Activated CD8-positive, alpha-beta memory T cell treated with anti-CD3 and anti-CD28 coated beads for 48 hours (primary cell): ENCODE data around the gene THRB.
"Not testable (repeated sequence)": the region's sequence is repeated elsewhere in the genome, so short reads cannot be mapped to it uniquely, and the experiment has no call there.

Source experiments
- DNase-seq, 3 experiments: peaks; one replicate each; pipeline ENCODE4 v3.0.0-alpha.2; 2020; ENCODE audit warnings: low read depth in 2 of 3, low spot score in 2 of 3

The THRB gene

DNA sequence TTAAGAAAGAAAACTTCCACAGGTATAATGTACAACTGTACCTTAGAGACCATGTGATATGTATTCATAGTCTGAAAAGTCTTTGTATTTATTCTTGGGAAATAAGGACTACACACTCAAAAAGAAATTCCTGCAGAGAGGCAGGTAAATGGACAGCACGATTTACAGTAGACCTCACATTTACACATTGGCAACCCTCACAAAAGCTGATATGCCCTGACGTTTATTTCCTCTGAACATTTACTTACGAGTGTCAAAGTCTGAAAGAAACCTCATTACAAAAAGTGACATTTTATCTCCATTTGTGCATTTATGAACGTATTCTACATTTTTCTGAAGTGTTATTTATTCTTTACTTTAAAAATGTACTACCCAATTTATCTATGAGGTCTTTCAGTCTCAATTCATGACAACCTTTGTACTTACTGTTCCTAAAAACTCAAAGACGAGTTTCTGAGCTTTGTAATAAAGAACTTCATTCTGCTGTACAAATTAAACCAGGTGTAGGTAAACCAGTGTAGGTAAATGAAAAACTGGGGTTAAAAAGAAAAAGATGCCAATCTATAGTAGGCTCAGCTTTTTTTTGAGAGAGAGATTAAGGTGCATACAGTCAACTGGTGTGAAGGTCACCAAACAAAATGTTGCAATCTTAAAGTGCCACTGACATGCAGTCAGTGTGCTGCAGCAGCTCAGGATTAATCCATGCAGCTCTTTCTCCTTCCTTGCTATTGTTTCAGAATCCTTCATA, 44.3 kb downstream of the THRB start:
- no peak for DNase-seq

DNA sequence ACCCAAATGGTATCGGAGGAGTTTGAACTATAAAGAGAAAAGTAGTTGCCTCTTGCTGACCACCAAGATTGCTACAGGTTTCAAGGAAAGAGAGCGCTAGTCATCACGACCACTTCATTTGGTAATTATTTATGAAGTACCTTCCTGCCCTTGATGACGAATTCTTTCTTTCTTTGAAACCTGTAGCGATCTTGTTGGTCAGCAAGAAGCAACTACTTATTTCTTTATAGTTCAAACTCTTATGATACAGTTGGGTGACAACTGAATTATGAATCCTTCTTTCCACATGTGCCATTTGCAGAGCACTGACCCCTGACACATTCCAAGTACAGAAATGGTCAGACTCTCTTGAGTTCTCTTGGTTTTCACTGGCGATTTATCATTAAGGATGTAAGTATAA, 46.8 kb downstream of the THRB start:
- DNase-seq, result no peak

DNA sequence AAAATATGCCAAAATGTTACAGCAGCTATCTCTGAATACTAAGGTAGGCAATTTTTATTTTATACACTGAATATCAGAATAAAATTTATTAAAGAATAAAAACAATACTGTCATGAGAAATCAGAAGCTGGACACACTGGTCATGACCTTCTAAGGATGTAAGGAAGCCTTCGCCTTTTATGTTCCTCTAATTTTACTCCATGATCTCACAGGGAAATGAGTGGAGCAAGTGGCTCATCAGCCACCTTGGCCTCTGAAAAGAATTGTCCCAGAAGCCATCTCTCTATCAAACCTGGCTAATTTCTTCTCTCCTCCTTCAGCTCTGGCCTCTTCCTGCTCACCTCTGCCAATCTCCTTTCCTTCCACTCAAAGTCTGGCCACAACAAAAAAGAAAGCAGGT, 48.6 kb downstream of the THRB start:
- no peak for DNase-seq

DNA sequence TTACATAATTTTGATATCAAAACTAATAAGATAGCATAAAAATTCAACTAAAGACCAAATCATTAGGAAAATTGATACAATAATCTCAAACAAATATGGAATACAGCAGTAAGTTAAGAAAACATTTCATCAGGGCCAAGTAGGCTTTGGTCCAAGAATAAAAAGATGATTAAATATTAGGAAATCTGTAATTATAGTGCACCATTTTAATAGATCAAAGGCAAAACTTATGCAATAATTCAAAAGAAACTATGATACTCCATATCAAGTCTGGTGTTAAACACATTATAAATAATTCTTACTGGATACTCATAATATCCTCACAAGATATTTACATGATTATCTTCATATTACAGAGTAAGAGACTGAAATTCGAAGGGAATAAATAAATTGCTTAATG, 51.2 kb downstream of the THRB start:
- DNase-seq, result no peak

DNA sequence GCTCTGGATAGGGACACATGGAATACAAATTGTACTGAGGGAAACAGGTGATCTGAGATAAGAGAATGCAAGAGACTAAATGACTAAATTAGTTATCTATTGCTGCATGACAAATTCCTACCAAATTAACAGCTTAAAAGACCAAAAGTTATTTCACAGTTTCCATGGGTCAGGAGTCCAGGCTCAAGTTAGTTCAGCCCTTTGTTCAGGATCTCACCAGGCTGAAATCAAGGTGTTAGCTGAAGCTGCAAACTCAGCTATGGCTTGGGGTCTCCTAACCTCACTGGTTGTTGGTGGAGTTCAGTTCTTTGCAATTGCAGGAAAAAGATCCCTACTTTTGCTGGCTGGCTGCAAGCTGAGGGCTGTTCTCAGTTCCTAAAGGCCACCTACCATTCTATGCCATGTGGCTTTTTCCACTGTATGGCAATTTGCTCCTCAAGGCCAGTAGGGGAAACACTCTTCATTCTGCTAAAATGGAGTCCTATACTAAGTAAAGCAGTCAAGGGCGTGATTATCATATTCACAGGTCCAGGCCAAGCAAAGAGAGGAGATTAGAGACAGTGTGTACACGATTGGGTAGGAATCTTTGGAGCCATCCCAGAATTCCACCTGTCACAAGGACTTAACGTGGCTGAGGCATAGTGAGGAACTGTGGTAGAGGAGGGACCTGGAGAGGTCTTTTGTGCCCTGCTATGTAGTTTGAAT, 53.7 kb downstream of the THRB start:
- no peak for DNase-seq

DNA sequence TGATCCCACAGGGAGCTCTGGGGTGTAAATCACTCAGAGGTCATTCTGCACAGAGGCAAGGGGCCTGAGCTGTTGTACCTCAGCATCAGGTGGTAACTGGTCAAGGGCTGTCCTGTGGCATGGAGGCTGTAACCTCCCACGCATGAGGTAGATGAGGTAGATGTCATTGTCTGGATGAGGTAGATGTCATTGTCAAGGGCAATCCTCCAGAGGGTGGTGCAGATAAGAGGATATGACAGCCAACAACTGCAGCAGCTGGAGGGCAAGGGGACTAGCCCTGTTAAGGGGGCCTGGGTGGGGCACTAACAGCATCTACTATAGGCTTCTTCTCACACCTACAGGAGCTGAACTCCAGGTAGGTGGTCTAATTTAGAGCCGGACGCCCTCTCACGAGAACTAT, 55.6 kb downstream of the THRB start:
- no peak for DNase-seq

DNA sequence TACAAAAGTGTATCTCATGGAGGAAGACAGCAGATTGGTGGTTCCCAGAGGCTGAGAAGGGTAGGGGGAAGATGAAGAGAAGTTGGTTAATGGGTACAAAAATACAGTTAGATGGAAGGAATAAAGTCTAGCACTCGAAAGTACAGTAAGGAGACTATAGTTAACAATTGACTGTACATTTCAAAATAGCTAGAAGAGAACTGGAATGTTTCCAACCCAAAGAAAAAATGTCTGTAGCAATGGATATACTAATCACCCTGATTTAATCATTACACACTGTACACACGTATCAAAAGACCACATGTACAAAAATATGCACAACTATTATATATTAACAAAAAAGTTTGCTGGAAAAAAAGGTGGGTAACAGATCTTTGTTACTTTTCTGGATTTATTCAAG, 57.3 kb downstream of the THRB start:
- DNase-seq, result no peak

DNA sequence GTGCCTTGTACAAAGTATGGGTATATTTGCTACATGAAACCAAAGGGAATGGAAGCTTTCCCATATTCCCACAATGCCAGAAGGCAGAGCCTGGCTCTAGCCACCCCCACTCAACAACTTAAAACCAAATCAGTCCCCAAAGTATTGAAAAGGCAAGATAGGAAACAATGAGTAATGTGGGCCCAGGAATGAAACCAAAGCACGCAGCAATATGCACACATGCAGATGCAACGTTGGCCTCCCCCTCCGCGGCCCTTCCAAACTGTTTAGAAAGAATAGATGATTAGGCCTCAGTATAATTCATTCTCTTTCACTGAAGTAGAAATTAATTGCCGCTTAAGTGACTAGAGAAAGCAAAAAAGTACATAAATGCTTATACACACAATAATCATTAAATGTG, 59.1 kb downstream of the THRB start:
- DNase-seq, result no peak

DNA sequence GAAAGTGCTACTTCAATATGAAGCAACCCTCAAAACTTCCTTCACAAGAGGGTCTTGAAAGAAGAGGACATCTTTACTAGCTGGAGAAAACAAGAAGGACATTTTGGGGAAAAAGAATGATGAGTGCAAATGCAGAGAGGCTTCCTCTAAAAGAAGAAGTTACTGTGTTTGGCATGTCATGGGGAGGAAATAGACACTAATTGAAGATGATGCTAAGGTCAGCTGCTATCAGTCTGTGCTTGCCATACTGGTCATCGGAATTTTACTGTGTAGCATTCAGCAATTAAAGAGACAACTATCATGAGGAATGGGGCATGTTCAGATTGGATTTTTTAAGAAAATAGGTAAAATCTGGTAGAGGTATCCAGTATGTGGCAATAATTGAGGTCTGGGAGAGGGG, 60.0 kb downstream of the THRB start:
- no peak for DNase-seq

DNA sequence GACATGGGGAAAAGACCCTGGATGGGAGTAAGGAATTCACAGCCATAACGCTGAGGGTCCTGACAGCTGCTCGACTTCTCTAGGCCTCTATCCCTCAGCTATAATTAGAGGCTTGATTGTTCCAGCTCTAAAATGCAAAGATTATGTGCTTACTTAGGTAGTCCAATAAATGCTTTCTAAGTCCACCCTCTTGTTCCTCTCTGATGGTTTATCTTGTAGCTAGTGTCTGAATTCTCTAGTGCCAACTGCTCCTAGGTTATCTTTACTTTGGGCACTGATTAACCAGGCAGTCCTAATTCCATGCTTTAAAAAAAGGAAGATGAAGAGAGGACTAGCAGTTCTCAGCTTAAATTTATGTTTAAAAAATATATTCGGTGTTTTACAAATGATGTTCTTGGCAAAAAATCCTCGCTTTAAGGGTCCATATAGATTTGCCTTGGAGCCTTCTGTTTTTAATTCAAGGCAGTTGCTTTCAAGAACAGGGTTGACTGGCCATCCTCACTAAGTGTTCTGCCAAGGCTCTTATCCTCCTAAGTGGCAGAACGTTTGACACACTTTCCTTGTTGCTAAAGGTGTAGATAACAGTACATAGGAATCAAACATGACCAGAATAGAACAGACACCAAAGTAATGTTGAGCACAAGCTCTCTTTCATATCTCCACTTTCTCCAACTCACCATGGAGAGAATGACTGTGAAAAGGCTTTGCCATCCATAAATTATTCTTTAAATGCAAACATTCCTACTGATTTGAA, 60.6 kb downstream of the THRB start:
- no peak for DNase-seq

DNA sequence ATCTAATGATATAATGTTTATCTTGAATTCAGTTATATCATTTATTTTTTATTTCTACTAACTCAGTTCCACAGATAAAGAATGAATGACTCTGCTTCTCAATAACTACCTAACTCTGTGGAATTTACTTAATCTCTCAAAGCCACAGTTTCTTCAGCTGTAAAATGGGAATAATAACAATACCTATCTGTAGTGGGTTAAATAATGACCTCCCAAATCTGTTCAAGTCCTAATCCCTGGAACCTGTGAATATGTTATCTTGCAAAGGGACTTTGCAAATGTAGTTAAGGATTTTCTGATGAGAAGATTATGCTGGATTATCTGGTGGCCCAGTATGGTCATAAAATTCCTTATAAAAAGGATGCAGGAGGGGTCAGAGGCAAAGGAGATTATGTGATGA, 61.7 kb downstream of the THRB start:
- DNase-seq, result no peak

DNA sequence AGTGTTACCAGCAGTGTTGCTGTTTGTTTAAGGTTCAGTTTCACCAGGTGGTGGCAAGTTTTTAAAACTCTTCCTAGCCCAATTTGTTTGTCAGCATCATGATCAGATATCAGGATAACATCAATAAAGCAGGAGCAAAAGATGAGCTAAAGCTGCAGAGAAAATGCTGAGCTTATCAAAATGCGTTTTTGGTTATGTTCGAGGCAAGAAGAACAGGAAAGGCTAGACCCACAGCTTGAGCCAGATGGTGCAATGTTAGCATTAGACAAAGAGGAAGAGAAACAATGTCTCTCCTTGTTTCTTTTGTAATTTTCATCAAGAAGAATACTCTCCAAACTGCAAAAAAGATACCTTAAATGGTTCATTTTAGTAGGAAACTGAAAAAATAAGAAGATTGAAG, 66.2 kb downstream of the THRB start:
- DNase-seq, result no peak

DNA sequence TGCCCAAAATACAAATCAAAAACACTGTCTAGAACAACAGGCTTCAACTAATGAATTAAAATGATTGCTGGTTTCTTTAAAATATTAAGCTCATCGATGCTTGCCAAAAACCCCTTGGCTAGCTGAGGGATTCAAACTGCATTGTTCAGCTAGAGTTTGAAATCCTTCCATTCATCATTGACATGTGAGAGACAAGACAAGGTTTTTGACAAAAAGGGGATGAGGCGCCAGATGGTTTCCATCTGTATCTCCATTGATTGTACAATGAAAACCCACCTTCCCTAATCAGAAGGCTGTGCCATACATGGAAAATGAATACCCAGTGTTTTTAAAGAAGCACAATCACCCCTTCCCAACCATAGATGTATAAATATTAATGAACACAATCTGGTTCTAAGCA, 67.8 kb downstream of the THRB start:
- no peak for DNase-seq

DNA sequence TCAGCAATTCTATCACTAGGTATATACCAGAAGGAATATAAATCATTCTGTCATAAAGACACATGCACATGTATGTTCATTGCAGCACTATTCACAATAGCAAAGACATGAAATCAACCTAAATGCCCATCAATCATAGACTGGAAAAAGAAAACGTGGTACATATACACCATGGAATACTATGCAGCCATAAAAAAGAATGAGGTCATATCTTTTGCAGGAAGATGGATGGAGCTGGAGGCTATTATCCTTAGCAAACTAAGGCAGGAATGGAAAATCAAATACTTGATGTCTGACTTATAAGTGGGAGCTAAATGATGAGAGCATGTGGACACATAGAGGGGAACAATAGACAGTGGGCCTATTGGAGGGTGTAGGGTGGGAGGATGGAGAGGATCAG, 73.8 kb downstream of the THRB start:
- DNase-seq, result not testable (repeated sequence)

DNA sequence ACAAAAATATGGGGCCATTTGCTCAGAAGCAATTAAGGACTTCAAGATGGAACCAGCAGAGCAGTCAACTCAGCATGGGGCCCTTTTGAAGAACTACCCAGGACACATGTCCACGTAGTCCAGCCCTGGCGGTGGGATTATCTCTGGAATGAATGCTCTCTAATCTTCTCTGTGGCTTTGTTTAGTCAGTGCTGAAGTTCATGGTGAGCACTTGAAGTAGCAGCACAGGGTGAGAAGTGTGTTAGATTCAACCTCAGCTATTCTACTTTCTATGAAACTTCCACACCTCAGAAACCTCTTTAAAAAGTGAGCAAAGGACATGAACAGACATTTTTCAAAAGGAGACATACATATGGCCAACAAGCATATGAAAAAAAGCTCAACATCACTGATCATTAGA, 74.4 kb downstream of the THRB start:
- DNase-seq, result no peak

DNA sequence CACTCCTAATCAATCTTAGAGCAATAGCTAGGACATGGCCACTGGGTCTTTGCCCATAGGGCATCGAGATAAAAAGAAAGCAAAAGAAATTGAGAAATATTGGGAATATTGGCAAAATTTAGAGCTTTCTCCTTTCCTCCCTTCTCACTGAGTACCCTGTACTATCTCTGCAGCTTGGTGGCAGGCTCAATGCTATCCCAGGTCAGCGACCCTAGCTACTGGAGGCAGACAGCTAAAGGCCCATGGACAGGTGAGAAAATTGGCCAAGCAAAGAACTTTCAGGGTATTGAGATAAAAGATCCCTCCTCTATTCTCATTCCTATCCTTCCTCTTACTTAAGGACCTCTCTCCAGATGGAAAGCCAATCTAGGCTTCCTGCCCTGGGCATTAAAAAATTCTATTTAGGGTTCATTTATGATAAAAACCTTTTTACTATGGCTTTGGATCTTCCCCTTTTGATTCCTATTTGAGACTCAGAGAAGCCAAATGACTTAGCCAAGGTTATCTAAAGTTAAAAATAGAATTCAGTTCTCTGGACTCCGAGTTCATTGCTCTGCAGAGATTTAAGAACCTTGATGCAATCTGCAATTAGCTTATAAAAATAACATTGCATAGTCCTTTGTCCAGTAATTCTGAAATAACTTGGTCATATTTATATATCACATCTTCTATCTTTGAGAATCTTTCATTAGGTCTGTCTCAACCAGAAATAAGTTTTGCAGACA, 75.4 kb downstream of the THRB start:
- no peak for DNase-seq

DNA sequence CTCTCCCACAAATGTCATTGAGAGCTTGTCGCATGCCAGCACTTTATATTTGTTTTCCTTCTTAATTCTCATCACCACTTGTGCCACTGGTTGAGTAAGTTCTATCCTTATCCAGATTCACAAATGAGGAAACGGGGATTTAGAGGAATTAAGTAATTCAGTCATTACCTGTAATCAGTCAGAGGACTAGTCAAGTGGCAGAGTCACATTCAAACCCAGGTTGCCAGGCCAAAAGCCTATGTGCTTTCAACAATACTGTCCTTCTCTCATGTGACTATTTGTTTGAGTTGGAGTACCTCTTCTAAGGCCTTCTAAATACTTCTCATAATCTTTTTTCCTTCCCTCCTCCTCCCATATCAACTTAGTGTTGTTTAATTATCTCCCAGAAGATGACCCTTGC, 76.9 kb downstream of the THRB start:
- DNase-seq, result no peak

DNA sequence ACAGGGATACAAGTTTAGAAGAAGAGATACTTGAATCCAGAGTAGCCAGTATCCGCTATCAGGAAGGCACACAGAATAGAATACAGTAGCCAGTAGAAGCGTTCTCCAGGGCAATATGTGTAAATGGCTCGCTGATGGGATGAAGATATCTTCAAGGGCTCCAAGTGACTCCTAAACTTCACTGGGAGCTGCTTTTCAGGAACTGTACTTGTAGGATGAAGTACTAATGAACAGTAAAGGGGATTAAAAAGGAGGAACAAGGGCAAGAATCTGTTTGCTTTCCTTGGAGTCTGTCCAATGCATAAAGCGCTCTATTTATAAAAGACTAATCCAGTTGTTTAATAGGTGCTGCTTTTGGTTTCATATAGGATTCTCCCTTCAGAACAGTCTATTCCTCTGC, 78.4 kb downstream of the THRB start:
- no peak for DNase-seq

DNA sequence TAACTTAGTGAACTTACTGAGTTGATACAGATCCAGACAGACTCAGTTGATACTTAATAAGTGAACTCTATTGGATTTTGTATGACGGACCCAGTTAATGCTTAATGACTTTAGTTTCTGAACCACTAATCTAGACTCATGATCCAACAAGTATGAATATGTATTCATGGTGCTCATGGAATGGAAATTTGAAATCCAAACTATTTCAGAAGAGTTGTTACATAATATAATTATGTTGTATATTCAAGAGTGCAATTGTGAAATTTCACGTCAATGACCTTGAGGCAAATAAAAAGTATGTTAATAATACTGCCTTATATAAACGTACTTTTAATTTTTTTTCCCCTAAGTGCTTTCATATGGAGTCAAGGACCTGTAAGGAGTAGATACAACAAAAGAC, 78.8 kb downstream of the THRB start:
- no peak for DNase-seq

DNA sequence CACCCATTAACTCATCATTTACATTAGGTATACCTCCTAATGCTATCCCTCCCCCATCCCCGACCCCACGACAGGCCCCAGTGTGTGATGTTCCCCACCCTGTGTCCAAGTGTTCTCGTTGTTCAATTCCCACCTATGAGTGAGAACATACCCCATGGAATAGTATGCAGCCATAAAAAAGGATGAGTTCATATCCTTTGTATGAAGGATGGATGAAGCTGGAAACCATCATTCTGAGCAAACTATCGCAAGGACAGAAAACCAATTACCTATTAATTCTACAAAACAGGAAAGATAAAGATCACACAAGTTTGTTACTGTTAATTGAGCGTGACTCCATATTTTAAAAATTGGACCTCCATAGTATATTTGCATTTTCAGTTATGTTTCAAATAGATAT, 81.0 kb downstream of the THRB start:
- DNase-seq, result not testable (repeated sequence)

DNA sequence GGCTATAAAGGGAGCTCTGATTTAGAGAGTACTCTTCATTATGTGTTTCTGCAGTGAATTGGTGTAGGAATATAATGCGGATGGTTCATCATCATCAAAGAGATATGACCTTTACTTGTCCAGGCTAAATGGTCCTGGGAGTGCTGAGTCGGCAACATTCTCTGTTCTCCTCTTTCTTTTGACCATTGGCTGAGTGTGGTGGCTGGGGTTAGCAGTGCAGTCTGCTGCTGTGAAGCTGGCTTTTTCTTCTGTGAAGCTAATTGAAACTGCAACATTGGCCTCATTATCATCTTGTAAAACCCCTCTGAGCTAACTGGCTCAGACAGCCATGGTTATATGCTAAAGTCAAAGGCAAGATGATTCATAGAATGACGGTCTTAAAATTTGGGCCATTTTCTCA, 83.8 kb downstream of the THRB start:
- no peak for DNase-seq
